Stromal cell of bone marrow (primary cell): ENCODE measurements around the gene ADSS2.
"Not testable (repeated sequence)": the region's sequence is repeated elsewhere in the genome, so short reads cannot be mapped to it uniquely, and the experiment has no call there.

ENCODE experiments used
- DNase-seq: peaks from one replicate; pipeline ENCODE4 v3.0.0-alpha.2; 2012; ENCODE audit warnings: low read depth

ADSS2 gene

GRCh38 chr1:244365262-244365661, 86.4 kb downstream of the ADSS2 start:
- not testable (repeated sequence) for DNase-seq

GRCh38 chr1:244362476-244362875, 89.2 kb downstream of the ADSS2 start:
- no peak for DNase-seq

DNA sequence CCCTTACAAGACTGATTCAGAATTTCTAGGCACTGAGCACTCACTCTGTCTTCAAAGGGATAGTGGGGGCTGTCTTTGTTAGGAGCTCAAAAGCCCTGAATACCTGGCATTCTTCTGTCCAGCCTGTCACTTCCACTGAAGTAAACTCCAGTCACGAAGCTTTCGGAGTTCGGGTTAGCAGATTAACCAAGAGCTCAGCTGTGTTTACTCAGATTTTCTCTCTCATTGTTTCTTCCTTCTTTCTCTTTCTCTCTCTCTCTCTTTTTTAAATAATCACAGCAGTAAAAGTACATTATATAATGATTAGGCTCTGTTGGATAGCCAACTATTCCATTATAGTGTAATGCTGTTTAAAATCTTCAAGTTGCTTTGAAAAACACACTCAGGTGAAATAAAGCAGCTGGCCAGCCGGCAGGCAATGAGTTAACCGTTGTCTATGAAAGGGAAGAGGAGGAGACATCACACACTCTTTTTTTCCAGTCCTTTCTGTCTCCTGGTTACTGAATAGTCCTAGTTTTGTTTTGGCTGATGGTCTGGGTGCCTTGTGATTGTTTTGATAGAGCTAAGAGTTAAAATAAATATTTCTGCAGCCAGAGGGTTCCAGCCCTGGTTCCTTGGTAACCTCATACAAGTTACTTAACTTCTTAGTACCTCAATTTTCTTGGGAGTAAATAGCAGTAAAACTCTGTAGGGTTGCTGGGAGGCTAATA, 89.8 kb downstream of the ADSS2 start:
- peak; percentile 84 for DNase-seq
